GM11168 (cell line): ENCODE measurements around the gene INPP5E.
"Not testable (repeated sequence)": the region's sequence is repeated elsewhere in the genome, so short reads cannot be mapped to it uniquely, and the experiment has no call there.

Experiments used
- in situ Hi-C: fragments of 300-500 bp; cut with MboI; formaldehyde crosslinking; loops from one replicate; pipeline ENCODE4 v1.12.0; 2022; ENCODE audit warnings: low sequenced_read_pairs; ENCODE audit not compliant: unreplicated experiment

Gene INPP5E

DNA sequence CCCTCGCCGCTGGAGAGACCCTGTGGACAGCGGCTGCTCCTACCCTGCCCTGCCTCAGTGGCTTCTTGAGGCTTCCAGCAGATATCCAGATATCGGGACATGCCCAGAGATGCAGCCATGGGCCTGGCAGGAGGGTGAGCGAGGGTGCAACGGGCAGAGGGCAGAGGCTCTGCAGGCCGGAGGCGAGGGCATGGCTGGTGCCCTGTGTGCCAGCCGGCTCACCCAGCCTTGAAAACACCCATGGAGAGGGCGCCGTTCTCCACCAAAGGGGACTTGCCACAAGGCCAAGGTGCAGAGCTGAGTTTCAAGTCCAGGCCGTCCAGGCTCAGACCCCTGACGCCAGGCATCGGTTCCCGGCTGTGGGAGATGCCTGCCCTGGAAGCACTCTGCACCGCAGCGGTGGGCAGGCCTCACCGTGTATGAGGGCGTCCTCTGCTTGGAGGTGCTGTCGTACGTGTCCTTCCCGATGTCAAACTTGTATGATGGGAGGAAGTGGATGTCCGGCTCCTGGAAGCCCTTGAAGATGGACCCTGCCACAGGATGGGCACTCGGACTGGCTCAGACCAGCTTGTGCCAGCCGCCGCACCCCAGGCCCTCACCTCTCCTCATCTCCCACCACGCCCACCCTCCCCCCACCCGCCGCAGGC, 8.9 kb downstream of the INPP5E start:
- in situ Hi-C loops = no loop called here

DNA sequence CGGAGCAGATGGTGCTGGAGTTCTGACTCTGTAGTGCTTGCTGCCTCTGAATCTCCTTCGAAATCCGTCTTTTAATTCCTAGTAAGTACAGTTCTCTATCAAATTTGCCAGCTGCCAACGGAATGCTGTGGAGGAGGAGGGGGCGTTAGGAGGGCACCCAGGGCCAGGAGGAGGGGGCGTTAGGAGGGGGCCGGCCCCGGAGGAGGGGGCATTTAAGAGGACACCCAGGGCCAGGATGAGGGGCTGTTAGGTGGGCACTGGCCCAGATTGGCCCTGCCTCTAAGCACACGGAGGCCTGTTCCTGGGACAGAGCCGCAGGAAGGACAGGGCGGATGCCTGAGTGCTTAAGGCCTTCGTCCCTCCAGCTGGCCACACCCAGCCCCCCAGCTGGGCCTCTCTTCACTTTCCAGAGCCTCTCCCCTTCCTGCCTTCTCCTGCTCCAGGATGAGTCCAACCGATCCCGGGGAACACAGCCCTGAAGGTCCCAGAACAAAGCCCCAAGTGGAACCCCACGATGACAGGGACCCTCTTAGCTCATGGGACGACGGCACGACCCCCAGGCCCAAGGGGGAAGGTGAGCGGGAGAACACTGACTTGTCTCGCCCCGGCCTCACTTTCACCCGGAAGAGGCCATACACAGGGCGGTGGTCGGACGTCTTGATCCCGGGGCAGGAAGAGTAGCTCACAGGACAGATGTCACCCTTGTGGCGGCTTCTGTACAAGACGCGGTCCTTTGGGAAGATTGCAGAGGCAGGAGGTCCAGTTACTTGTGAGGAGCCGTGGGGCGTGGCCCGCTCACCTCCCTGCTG, 9.8 kb downstream of the INPP5E start:
- in situ Hi-C loops = no loop called here

DNA sequence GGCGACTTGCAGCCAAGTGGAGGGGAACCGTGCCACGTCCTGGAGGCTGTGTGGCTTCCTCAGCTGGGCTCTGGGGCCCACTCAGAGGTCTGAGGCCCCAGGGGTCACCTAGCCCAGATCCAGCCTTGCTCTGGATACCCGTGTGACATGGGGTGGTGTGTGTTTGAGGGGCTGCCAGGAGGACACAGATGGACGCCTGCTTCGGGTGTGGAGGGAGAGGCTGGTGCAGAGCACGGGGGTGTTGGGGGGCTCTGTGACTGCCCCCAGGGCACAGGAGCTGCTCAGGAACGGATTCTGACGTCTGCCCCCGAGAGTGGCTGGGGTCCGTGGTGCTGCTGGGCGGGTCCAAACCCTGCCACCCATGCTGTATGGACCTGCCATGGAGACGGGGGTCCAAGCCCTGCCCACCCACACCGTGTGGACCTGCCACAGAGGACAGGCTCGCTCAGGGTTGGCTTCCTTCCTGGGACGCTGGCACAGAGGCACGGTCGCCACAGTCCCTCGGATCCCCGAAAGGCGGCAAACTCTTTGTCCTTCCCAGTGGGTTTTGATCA, 10.5 kb downstream of the INPP5E start:
- in situ Hi-C loops = no loop called here

DNA sequence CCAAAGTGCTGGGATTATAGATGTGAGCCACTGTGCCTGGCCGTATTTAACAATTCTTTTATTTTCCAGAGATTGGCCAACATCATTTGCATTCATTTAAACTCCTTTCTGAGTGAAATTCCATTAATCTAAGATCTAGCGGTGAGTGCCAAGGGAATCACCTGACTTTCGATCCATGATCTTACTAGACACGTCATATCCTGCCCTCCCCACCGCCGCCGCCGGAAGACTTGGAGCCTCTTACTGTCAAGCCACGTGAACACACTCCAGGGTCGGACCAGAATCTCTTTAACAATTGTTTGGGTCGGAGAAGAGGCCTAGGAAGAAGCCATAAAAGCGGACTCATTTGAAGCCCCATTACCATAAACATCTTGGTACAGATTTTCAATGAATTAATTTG, 12.9 kb downstream of the INPP5E start:
- in situ Hi-C loops = no loop called here

DNA sequence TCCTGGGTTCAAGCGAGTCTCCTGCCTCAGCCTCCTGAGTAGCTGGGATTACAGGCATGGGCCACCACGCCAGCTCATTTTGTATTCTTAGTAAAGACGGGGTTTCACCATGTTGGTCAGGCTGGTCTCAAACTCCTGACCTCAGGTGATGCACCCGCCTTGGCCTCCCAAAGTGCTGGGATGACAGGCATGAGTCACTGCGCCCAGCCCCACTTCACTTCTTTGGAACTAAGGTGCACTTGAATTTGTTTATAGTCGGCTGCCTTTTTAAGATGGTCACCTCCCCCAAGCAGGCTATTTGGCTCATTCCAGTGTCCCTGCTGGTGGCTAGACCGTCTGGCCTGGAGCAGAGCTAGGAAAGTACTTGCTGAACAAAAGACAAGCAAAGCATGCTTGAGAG, 14.3 kb downstream of the INPP5E start:
- in situ Hi-C loops = not testable (repeated sequence)

DNA sequence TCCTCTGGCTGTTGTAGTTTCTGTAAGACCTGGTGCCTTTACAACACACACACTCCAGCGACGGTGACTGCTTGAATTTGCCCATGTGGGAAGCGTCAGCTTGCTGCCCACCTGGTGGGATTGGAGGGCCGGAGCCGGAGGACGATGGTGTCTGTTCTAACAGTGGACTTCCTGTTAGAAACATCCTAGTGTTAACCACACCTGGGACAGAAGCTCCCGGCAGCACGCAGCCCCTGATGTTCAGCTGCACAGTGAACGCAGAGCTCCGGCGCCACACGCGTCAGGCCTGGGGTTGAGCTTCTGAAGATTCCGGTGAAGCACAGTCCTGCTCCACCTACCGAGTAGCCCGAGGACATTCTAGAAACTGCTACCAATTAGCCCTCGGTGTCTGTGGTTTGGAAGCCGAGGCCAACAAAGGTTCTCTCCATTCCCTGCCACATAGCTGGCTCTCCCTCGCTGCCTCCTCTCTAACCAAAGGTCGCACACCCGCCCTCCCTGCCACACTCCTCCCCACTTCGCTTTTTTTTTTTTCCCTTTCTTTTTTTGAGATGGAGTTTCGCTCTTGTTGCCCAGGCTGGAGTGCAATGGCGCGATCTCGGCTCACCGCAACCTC, 14.8 kb downstream of the INPP5E start:
- in situ Hi-C loops = no loop called here

DNA sequence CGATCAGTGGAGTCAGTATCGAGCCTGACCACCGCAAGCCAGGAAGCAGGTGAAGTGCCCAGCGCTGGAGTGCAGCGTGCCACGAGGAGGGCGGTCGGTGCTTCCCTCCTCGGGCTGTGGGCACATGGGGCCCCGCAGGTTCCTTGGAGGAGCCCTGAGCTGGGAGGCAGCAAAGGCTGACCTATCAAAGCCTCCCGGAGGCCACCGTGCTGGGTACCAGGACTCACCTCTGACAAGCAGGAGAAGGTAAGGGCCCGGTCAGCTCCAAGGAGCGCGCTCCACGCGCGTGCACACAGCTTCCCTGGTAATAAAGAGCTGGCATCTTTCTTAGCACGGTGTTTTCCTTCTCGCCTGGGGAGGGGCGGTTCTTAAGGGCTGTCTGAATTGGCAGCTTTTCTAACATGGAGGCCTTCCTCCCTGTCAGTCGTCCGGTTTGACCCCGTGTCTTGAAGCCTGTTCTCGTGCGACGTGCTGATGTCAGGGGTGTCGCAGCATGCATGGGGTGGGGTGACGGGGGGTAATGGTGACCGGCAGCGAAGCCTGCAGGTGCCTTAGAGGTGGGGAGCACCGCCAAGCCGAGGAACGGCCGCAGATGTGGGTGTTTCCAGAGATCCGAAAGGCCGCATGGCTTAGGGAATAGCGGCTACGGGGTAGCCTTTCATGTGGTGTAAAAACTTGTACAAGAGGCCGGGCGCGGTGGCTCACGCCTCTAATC, 16.1 kb downstream of the INPP5E start:
- in situ Hi-C loops = no loop called here

DNA sequence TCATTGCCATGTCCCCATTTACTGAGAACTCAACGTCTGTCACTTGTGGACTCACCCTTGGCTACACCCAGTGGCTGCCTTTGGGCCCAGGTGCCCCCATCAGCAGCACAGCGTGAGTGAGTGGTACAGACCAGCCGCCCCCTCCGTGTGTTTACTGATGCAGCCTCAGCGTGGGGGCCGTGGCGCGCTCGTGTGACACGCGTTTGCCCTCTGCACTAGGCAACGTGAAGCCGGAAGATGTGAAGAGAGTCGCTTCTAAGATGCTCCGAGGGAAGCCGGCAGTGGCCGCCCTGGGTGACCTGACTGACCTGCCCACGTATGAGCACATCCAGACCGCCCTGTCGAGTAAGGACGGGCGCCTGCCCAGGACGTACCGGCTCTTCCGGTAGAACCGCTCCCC, 16.8 kb downstream of the INPP5E start:
- in situ Hi-C loops = no loop called here

DNA sequence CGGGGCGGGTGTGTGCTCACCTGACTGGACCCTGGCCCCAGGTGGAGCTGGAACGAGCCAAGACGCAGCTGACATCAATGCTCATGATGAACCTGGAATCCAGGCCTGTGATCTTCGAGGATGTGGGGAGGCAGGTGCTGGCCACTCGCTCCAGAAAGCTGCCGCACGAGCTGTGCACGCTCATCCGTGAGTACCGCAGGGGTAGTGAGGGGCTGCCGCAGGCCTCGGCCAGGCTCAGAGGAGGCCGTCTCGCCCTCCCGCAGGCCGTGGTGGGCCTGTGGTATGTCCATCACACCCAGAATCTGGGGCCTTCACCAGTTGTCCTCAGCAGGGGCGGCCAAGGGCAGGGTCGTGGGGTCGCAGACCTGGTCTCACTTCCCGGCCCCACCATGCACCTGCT, 17.9 kb downstream of the INPP5E start:
- in situ Hi-C loops = no loop called here

DNA sequence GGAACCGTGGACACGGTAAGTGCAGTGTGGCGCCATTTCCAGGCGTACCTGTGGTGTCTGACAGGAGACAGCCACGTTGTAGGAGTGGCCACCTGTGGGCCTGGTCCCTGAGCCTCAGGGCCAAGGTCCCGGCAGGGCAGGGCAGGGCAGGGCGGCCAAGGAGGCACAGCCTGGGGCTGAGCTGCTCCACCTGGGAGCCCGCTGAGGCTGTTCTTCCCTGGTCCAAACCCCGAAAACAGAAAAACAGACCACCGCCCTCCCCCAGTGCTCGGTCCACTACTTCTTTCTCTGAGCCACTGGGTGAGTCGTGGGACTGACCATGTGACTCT, 20.6 kb downstream of the INPP5E start:
- in situ Hi-C loops = no loop called here

DNA sequence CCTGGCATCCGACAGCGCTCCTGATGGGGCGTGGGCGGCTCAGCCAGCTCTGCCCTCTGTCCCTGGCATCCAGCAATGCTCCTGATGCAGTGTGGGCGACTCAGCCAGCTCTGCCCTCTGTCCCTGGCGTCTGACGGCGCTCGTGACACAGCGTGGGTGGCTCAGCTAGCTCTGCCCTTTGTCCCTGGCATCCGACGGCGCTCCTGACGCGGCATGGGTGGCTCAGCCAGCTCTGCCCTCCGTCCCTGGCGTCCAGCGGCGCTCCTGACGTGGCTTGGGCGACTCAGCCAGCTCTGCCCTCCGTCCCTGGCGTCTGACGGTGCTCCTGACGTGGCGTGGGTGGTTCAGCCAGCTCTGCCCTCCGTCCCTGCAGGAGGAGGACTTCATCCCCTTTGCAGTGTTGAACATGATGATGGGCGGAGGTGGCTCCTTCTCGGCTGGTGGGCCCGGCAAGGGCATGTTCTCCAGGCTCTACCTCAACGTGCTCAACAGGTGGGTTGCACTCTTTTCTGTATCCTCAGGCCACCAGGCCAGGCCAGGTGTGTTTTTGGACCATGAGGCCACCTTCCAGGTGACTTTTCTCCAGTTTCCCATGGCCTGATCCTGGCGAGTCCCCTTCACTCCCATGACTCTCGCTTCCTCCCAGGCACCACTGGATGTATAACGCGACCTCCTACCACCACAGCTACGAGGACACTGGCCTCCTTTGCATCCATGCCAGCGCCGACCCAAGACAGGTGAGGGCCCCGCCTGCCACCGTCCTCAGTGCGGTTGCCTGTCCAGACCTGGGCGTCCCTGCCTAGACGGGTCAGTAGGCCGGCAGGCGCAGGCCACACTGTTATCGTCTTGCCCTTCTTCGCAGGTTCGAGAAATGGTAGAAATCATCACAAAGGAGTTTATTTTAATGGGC, 21.2 kb downstream of the INPP5E start:
- in situ Hi-C loops = no loop called here

DNA sequence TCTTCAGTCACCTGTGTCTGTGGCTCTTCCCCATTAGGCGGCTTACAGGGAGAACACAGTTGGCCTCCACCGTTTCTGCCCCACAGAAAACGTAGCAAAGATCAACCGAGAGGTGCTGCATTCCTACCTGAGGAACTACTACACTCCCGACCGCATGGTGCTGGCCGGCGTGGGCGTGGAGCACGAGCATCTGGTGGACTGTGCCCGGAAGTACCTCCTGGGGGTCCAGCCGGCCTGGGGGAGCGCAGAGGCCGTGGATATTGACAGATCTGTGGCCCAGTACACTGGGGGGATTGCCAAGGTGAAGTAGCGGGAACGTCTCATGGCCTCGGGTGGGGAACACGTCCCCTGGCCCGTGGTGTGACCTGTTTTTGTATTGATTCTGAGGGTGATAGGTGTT, 22.7 kb downstream of the INPP5E start:
- in situ Hi-C loops = no loop called here

DNA sequence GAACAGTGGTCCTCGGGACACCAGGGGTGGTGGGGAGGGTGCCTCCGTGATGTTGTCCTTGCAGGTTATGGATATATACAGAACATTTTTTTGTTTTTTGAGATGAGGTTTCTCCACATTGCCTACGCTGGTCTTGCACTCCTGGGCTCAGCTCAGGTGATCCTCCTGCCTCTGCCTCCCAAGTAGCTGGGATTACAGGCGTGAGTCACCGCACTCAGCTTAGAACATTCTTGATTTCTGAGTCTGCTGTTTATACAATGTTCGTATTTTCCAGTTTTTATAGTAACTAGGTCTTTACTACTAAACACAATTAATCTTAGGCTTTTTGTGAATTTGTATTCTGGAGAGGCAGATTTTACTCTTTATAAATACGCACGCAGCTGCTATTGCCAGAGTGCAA, 23.2 kb downstream of the INPP5E start:
- in situ Hi-C loops = no loop called here

DNA sequence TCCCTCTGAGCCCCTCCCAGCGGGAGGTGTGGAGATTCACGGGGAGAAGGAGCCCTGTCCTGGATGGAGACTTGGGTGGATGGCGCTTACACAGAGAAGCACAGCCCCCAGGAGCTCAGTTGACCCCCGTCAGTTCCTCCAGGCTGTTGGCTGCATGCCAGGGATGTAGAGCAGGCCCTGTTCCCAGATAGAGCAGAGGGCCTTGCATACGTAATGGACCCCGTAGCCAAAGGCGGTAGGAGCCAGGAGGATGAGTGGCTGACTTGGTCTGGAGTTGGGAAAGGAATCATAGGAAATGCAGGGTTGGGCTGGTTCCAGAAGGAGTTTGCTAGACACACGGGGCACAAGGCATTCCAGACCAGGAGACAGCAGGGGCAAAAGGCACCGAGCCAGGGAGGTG, 26.7 kb downstream of the INPP5E start:
- in situ Hi-C loops = no loop called here

DNA sequence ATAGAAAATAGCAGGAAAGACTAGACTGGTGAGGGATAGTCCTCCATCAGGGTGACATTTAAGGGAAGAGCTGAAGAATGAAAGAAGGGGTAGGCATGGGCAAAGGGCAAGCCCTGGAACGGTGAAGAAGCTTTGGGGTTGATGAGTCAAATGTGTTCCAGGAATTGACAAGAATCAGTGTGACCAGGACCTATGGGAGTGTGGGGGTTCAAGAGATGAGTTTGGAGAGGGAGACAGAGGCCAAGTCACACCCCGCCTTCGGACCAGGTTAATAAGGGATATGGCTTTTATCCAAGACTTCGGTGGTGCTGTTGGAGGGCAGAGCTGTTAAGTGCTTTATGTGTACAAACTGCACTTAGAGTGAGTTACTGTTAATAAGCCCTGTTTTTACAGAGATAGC, 28.3 kb downstream of the INPP5E start:
- in situ Hi-C loops = no loop called here

DNA sequence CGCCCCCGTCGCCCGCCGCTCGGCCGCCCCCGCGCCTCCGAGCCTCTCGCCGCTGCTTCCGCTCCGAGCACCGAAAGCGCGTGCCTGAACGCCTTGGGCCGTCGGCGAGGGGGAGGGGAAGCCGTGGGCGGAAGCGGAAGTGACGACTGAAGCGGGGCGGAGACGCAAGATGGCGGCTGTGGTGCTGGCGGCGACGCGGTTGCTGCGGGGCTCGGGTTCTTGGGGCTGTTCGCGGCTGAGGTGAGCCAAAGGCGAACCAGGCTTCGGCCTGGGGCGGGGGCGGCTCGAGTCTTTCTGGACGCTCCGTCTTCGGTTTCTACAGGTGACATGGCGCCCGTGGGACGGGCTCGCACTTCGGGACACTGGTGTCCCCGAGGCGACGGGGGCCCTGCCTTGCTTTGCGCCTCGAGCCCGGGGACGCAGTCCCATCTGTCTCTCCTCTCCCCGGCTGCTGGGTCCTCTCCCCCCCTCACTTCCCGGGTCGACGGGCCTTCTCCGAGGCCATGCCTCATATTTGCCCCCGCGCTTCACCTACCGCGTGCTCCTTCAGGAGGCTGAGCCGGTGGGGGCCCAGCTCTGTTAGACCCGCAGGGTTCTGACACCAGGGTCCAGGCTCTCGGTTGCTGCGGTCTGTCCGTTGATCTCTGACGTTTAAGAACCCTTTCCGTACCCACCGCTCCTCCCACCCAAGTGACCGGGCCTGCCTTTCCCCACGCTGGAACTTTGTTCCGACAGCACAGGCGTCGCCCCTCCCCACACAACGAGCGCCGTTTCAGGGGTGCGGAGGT, 29.0 kb downstream of the INPP5E start, which contains the start of the genes ENTR1 and PMPCA:
ENTR1 (minus strand) TSS at position 115 of the 788 bp plus-strand sequence. CDS start 217 bp downstream, outside the sequence.
PMPCA (plus strand) TSS at position 159 of the 788 bp plus-strand sequence; CDS start at position 170, 11 bp downstream.
- in situ Hi-C loops = no loop called here

DNA sequence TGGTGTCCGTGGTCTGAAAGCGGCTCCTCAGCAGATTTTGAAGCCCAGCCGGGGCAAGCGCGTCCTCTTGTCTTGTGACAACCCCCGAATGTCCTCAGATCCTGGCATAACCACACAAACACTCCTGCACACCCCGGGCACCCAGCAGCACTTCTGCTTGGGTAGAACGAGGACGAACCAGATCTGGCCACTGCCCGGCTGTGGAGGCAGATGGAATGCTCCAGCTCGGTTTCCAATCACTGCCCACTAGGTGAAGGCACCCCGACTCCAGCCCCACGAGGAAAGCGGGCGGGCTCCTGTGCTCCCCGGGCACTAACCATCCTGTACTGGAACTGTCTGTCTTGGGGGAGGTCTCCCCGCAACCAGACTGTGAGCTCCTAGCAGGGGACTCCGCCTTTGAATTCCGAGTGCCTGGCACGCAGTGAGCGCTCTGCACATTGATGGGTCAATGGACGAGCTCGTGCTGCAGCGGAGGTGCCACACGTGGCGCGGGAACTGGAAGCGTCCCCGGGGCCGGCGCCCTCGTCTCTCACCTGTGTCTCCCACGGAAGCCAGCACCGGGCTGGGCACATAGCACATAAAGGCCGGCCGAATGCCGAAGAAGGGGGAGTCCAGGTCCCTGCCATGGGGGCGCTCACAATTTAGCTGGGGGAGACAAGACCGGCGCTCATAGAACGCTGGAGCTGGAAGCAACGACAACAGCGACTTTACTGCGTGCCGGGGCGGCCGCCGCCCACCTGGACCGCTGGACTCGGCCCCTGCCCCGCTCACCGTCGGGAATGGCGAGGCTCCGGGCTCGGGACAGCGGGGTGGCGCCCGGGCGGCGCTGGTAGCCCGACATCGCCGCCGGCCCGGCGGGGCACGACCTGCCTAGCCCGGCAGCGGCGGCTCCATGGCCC, 29.8 kb downstream of the INPP5E start:
- in situ Hi-C loops = no loop called here

DNA sequence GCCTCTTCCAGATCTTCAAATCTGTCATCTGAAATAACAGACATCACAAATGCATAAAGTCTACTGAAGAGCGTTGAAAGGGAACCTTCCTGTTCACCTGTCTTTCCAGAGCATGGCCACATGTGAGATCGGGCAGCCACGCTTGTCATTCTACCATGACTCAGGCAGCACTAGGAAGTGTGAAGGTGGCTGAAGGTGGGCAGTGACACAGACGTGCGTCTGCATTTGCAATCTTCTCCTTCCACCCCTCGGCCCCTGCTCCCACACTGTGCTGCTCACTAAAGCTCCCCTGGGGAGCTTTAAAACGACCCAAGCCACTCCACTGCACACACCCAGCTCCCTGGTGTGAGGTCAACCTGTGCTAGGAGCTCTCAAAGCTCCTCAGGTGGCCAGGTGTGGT, 31.7 kb downstream of the INPP5E start:
- in situ Hi-C loops = no loop called here
